ENCODE measurements around the gene PCSK5.

- no peak for TF ChIP-seq CTCF (optimal IDR thresholded peaks at IDR 0.05 in 1 of 3, IDR thresholded peaks at IDR 0.05 in 1 of 3, conservative IDR thresholded peaks at IDR 0.05 in 1 of 3; ENCODE audit: extremely low read depth in 1 of 3, insufficient read depth in 2 of 3, low read length in 3 of 3)
- no peak for TF ChIP-seq EZH2 (IDR thresholded peaks at IDR 0.05; ENCODE audit: low read length)
Measured at GRCh38 chr9:76373173-76373783, 482.8 kb downstream of the PCSK5 start.
